OCI-LY7 (cell line): ENCODE data around the gene PRSS48. TPM values are rescaled to one million over a fixed set of nuclear protein-coding genes. Genes with fewer than 3 reads are reported as not detected.

ENCODE experiments used
- BruUV-seq: library from RNA; stranded (reverse); fragments of 400-500 nt; replicated peaks from 2 replicates; lab custom pipeline; 2021; lab: Mats Ljungman, UMichigan
- CTCF ChIA-PET: fragments of 300-600 bp; sonication (Branson Sonifier 250); formaldehyde crosslinking; loops from one replicate; lab custom pipeline; 2022; ENCODE audit warnings: antibody characterized with exemption; ENCODE audit not compliant: unreplicated experiment; lab: Charles Lee
- POLR2A ChIA-PET: fragments of 300-600 bp; sonication (Branson Sonifier 250); formaldehyde crosslinking; loops from one replicate; lab custom pipeline; 2022; ENCODE audit warnings: antibody characterized with exemption; lab: Charles Lee
- DNase-seq: peaks from one replicate; pipeline ENCODE4 v3.0.0-alpha.2; 2015; ENCODE audit warnings: low spot score
- H2AFZ ChIP-seq: fragments of 200-600 bp; sonication (generic), shearing (Covaris generic); 2 replicates; pipeline ENCODE4 v1.6.1; 2014; ENCODE audit warnings: mild to moderate bottlenecking, antibody characterized with exemption, low read length, moderate library complexity
- H3K27ac ChIP-seq: fragments of 200-600 bp; sonication (generic); 2 replicates; pipeline ENCODE4 v1.5.1; 2014; ENCODE audit warnings: mixed run types, low read depth, mild to moderate bottlenecking, moderate library complexity, low read length, inconsistent platforms; ENCODE audit not compliant: poor library complexity, severe bottlenecking
- H3K36me3 ChIP-seq: fragments of 200-600 bp; sonication (generic); 2 replicates; pipeline ENCODE4 v1.6.1; 2014; ENCODE audit warnings: mild to moderate bottlenecking, antibody characterized with exemption, low read length, moderate library complexity, mixed read lengths; ENCODE audit not compliant: insufficient read depth
- H3K4me1 ChIP-seq: fragments of 200-600 bp; sonication (generic); 2 replicates; pipeline ENCODE4 v1.5.1; 2014; ENCODE audit warnings: mild to moderate bottlenecking, low read length; ENCODE audit not compliant: insufficient read depth, poor library complexity, severe bottlenecking
- H3K4me2 ChIP-seq: fragments of 200-600 bp; sonication (generic); 2 replicates; pipeline ENCODE4 v1.6.1; 2014; ENCODE audit warnings: mild to moderate bottlenecking, low read length
- H3K4me3 ChIP-seq: fragments of 200-600 bp; sonication (generic); 2 replicates; pipeline ENCODE4 v1.5.1; 2014; ENCODE audit warnings: mild to moderate bottlenecking, low read depth, low read length; ENCODE audit not compliant: poor library complexity, severe bottlenecking
- H3K79me2 ChIP-seq: fragments of 200-600 bp; sonication (generic); 2 replicates; pipeline ENCODE4 v1.6.1; 2016; ENCODE audit warnings: low read depth, mild to moderate bottlenecking, low read length, moderate library complexity, mixed read lengths; ENCODE audit not compliant: insufficient read depth
- H3K9me2 ChIP-seq: fragments of 200-600 bp; sonication (generic); 2 replicates; pipeline ENCODE4 v1.6.1; 2016; ENCODE audit warnings: mild to moderate bottlenecking, low read length, mixed read lengths; ENCODE audit not compliant: insufficient read depth
- H3K9me3 ChIP-seq: fragments of 200-600 bp; sonication (generic); 2 replicates; pipeline ENCODE4 v1.6.1; 2014; ENCODE audit warnings: mild to moderate bottlenecking, mixed run types, low read length, mixed read lengths
- H4K20me1 ChIP-seq: fragments of 200-600 bp; sonication (generic); 2 replicates; pipeline ENCODE4 v1.6.1; 2014; ENCODE audit warnings: mild to moderate bottlenecking, antibody characterized with exemption, low read length, moderate library complexity, mixed read lengths; ENCODE audit not compliant: insufficient read depth
- EZH2phosphoT487 ChIP-seq: fragments of 200-600 bp; sonication (generic); IDR thresholded peaks from 2 replicates; pipeline ENCODE4 v1.6.1; 2018; ENCODE audit warnings: low read depth, borderline replicate concordance, mild to moderate bottlenecking, mixed run types, antibody characterized with exemption, low read length, moderate library complexity, mixed read lengths
- intact Hi-C: fragments of 100-400 bp; cut with micrococcal nuclease; formaldehyde crosslinking; loops from one replicate; pipeline ENCODE4 v1.10.0; 2022; ENCODE audit not compliant: unreplicated experiment
- total RNA-seq, 2 experiments: library from RNA; depleted of rRNA in 1 of 2; stranded (reverse); fragments of >200 nt in 1 of 2; shearing (Covaris generic) in 1 of 2; gene quantifications; 2 replicates each; pipeline ENCODE4 v1.2.3, GENCODE V29; 2014 to 2022
- TF ChIP-seq, protein P1 (sequence below): fragments of 200-600 bp; sonication (generic); conservative IDR thresholded peaks from 2 replicates; pipeline ENCODE4 v1.5.1; 2014; ENCODE audit warnings: mild to moderate bottlenecking, antibody characterized with exemption, low read length, moderate library complexity, mixed read lengths

Gene PRSS48
- total RNA-seq, 2 experiments from 2014 or later: not detected

DNA sequence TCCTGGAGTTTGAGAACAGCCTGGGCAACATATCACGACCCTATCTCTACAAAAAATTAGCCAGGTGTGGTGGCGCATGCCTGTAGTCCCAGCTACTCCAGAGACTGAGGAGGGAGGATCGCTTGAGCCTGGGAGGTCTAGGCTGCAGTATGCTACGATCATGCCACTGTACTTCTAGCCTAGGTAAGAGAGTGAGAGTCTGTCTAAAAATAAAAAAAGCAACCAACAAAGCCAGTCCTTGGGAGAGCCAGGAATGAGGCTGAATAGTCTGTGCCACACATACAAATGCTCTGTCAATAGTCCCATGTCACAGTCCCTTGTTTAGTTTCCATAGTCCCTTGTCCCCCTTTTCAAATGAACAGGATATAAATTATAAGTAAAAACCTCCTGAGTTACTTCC, 19.3 kb upstream of the PRSS48 start:
- no peak for DNase-seq
- Histone ChIP-seq H3K4me1 (no peaks in the 10 kb centered on the region), H3K4me3 (no peak overlapping the region), H2AFZ (no peak overlapping the region), H3K27ac (no peak overlapping the region), H3K79me2 (no peaks in the 10 kb centered on the region), H3K36me3 (no peaks in the 10 kb centered on the region), H4K20me1 (no peaks in the 10 kb centered on the region), H3K9me3 (no peaks in the 10 kb centered on the region), H3K9me2 (no peaks in the 10 kb centered on the region), H3K4me2 (no peak overlapping the region)
- ChIA-PET POLR2A (no interaction called here), CTCF (no interaction called here)
- no peak for TF ChIP-seq EZH2phosphoT487
- intact Hi-C loops: no loop called here
- no TSS peak for BruUV-seq

DNA sequence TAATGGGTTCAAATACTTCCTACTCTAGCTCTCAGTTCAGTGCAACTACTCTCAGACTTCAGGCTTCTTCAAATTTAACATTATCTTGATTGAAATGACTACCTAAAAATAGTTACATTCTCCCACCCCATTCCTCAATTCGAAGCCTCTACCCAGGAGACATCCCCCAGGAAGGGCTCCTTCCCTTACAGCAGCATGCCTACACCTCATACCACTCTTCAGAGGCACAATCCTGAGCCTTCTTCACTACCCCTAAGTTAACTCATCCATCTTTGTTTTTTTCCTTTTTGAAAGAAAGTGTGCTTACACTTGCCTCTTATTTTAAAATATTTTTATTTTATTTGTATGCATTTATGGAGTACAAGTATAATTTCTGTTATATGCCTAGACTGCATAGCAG, 17.2 kb upstream of the PRSS48 start:
- Histone ChIP-seq H3K4me1 (no peaks in the 10 kb centered on the region), H2AFZ (no peak overlapping the region), H4K20me1 (no peaks in the 10 kb centered on the region), H3K9me2 (no peaks in the 10 kb centered on the region), H3K4me3 (no peak overlapping the region), H3K36me3 (no peaks in the 10 kb centered on the region), H3K27ac (no peak overlapping the region), H3K9me3 (no peaks in the 10 kb centered on the region), H3K79me2 (no peaks in the 10 kb centered on the region), H3K4me2 (no peak overlapping the region)
- no TSS peak for BruUV-seq
- ChIA-PET CTCF (no interaction called here), POLR2A (no interaction called here)
- DNase-seq: no peak
- intact Hi-C loops: no loop called here
- TF ChIP-seq, protein P1, sequence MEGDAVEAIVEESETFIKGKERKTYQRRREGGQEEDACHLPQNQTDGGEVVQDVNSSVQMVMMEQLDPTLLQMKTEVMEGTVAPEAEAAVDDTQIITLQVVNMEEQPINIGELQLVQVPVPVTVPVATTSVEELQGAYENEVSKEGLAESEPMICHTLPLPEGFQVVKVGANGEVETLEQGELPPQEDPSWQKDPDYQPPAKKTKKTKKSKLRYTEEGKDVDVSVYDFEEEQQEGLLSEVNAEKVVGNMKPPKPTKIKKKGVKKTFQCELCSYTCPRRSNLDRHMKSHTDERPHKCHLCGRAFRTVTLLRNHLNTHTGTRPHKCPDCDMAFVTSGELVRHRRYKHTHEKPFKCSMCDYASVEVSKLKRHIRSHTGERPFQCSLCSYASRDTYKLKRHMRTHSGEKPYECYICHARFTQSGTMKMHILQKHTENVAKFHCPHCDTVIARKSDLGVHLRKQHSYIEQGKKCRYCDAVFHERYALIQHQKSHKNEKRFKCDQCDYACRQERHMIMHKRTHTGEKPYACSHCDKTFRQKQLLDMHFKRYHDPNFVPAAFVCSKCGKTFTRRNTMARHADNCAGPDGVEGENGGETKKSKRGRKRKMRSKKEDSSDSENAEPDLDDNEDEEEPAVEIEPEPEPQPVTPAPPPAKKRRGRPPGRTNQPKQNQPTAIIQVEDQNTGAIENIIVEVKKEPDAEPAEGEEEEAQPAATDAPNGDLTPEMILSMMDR: no peak
- no peak for TF ChIP-seq EZH2phosphoT487

DNA sequence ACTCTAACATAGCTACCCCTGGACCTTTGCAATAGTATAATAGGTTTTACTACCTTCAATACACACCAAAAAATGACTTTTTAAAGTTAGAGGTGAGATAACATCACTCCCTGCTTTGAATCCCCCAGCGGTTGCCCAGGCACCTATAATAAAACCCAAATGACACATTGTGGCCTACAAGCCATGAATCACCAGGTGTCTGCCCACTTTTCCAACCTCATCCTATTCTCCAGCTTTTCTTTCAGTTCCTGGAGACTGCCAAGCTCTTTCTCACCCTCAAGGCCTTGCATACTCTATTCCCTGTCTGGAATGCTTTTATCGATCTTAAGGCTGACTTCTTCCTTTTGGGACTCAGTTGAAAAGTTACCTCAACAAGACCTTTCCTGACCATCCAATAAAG, 16.4 kb upstream of the PRSS48 start:
- H2AFZ ChIP-seq: no peak overlapping the region
- H3K27ac ChIP-seq: no peak overlapping the region
- H4K20me1 ChIP-seq: no peaks in the 10 kb centered on the region
- no peaks in the 10 kb centered on the region for H3K79me2 ChIP-seq
- no peaks in the 10 kb centered on the region for H3K36me3 ChIP-seq
- H3K9me3 ChIP-seq: no peaks in the 10 kb centered on the region
- DNase-seq: no peak
- ChIA-PET CTCF (no interaction called here), POLR2A (no interaction called here)
- H3K4me1 ChIP-seq: no peaks in the 10 kb centered on the region
- TF ChIP-seq EZH2phosphoT487: no peak
- TF ChIP-seq, protein P1: no peak
- no peaks in the 10 kb centered on the region for H3K9me2 ChIP-seq
- no peak overlapping the region for H3K4me3 ChIP-seq
- intact Hi-C loops: no loop called here
- BruUV-seq: no TSS peak
- no peak overlapping the region for H3K4me2 ChIP-seq
